CD4-positive, alpha-beta T cell (primary cell): ENCODE measurements around the gene BACH1. TPM values are rescaled to one million over a fixed set of nuclear protein-coding genes. Genes with fewer than 3 reads are reported as not detected.
"Not testable (repeated sequence)": the region's sequence is repeated elsewhere in the genome, so short reads cannot be mapped to it uniquely, and the experiment has no call there.

ENCODE experiments used
- ATAC-seq: fragments of 200-7000 bp; cut with Tn5 transposase; one replicate; pipeline ENCODE4 v1.10.0; 2022; ENCODE audit warnings: mild to moderate bottlenecking; ENCODE audit not compliant: poor library complexity
- CTCF ChIA-PET: fragments of 350-600 bp; sonication (Branson Sonifier 250); formaldehyde crosslinking; loops from one replicate; lab custom pipeline; 2021; ENCODE audit warnings: antibody characterized with exemption, inconsistent platforms; lab: Charles Lee
- POLR2A ChIA-PET: fragments of 350-600 bp; sonication (Branson Sonifier 250); formaldehyde crosslinking; loops from one replicate; lab custom pipeline; 2021; ENCODE audit warnings: antibody characterized with exemption, inconsistent platforms; lab: Charles Lee
- DNase-seq, 14 experiments: peaks; one replicate each; pipeline ENCODE4 v3.0.0-alpha.2; 2013 to 2020; ENCODE audit warnings: mixed read lengths in 2 of 14
- H3K27ac ChIP-seq, 2 donors: one replicate each; pipeline versions ENCODE4 v1.5.1 to v1.7.0; 2013; ENCODE audit warnings: low read length in 2 of 2, low read depth in 1 of 2, mild to moderate bottlenecking in 1 of 2
- H3K27me3 ChIP-seq, 2 experiments: 1 replicate in 1 of 2; 2 replicates in 1 of 2; pipeline versions ENCODE4 v1.6.1 to v1.7.0; 2013; ENCODE audit warnings: low read length in 2 of 2, control low read depth in 1 of 2, mild to moderate bottlenecking in 1 of 2, moderate library complexity in 1 of 2; ENCODE audit not compliant: insufficient read depth in 2 of 2, control insufficient read depth in 1 of 2
- H3K36me3 ChIP-seq: one replicate; pipeline ENCODE4 v1.6.1; 2013; ENCODE audit warnings: low read length, control low read depth; ENCODE audit not compliant: insufficient read depth
- H3K4me1 ChIP-seq: one replicate; pipeline ENCODE4 v1.6.1; 2013; ENCODE audit warnings: low read length, control low read depth; ENCODE audit not compliant: insufficient read depth
- H3K4me3 ChIP-seq: one replicate; pipeline ENCODE4 v1.5.1; 2013; ENCODE audit warnings: mild to moderate bottlenecking, low read length, moderate library complexity
- H3K9me3 ChIP-seq, 2 experiments: 1 replicate in 1 of 2; 2 replicates in 1 of 2; pipeline versions ENCODE4 v1.6.1 to v1.7.0; 2013; ENCODE audit warnings: low read length in 2 of 2, mild to moderate bottlenecking in 2 of 2, control low read depth in 1 of 2, moderate library complexity in 1 of 2; ENCODE audit not compliant: control insufficient read depth in 1 of 2, insufficient read depth in 1 of 2
- H3K27ac Mint-ChIP-seq: one replicate; pipeline ENCODE4 v1.8.0; 2020; ENCODE audit warnings: mixed read lengths
- H3K27me3 Mint-ChIP-seq: one replicate; pipeline ENCODE4 v1.8.0; 2021; ENCODE audit warnings: mixed read lengths
- H3K36me3 Mint-ChIP-seq: one replicate; pipeline ENCODE4 v1.8.0; 2021; ENCODE audit warnings: low read depth, mixed read lengths
- H3K4me1 Mint-ChIP-seq: one replicate; pipeline ENCODE4 v1.8.0; 2021; ENCODE audit warnings: low read depth, mixed read lengths
- H3K4me3 Mint-ChIP-seq: one replicate; pipeline ENCODE4 v1.8.0; 2020; ENCODE audit warnings: mild to moderate bottlenecking, mixed read lengths
- H3K9me3 Mint-ChIP-seq: one replicate; pipeline ENCODE4 v1.8.0; 2020; ENCODE audit warnings: mixed read lengths
- CTCF ChIP-seq: fragments of 200-600 bp; IDR thresholded peaks from one replicate; pipeline ENCODE4 v1.8.0; 2022; ENCODE audit warnings: antibody characterized with exemption, mild to moderate bottlenecking
- intact Hi-C, 2 experiments: fragments of 100-400 bp; cut with DNase I in 1 of 2; cut with micrococcal nuclease in 1 of 2; formaldehyde crosslinking; loops; one replicate each; pipeline versions ENCODE4 v1.15.1 to v1.9.0; 2023 to 2025; cut with DNase I, micrococcal nuclease
- total RNA-seq, 174 experiments: library from RNA in 2 of 174; stranded (reverse) in 2 of 174; gene quantifications; one replicate each; pipeline ENCODE4 v1.2.3 and lab custom pipeline; 2021 to 2026

The BACH1 gene
- total RNA-seq, 2 experiments from 2014 or later = 64.4 to 65.9 TPM

- peaks cover 5% of the 10 kb centered on the region for H3K36me3 ChIP-seq
- no peaks in the 10 kb centered on the region for H3K27me3 ChIP-seq
- H3K27ac Mint-ChIP-seq = no peak overlapping the region
- no peak for DNase-seq
- no peak for ATAC-seq
- H3K4me3 Mint-ChIP-seq = no peak overlapping the region
- intact Hi-C loops = no loop called here
- peaks cover 0 to 5% of the 10 kb centered on the region in 2 experiments for H3K9me3 ChIP-seq
- POLR2A ChIA-PET = no interaction called here
- no peak overlapping the region for H3K4me3 ChIP-seq
- peaks cover 10% of the 10 kb centered on the region for H3K9me3 Mint-ChIP-seq
- no peaks in the 10 kb centered on the region for H3K27me3 Mint-ChIP-seq
- TF ChIP-seq CTCF = no peak
- peaks cover 21% of the 10 kb centered on the region for H3K4me1 Mint-ChIP-seq
- no peak overlapping the region for H3K27ac ChIP-seq
- CTCF ChIA-PET = no interaction called here
- H3K36me3 Mint-ChIP-seq = peaks cover 31% of the 10 kb centered on the region
- H3K4me1 ChIP-seq = peaks cover 9% of the 10 kb centered on the region
These were observed 51.6 kb downstream of the BACH1 start for GRCh38 chr21:29350246-29350779.

- H3K36me3 ChIP-seq = peaks cover 5% of the 10 kb centered on the region
- peaks cover 31% of the 10 kb centered on the region for H3K36me3 Mint-ChIP-seq
- CTCF ChIA-PET = interaction anchor here (0.7 kb wide), 1 partner anchor 22 kb away, joined by 3 read pairs; no protein-coding TSS in a partner anchor
These were observed 53.0 kb downstream of the BACH1 start for GRCh38 chr21:29351691-29352090.

GRCh38 chr21:29355043-29355710 is 56.5 kb downstream of the BACH1 start:
- DNase-seq, H3K4me3 Mint-ChIP-seq, H3K4me3 ChIP-seq, ATAC-seq, intact Hi-C loops, H3K27ac ChIP-seq, CTCF ChIA-PET, H3K27ac Mint-ChIP-seq, H3K4me1 Mint-ChIP-seq, H3K9me3 Mint-ChIP-seq, H3K9me3 ChIP-seq, H3K27me3 ChIP-seq, H3K36me3 ChIP-seq, POLR2A ChIA-PET, H3K4me1 ChIP-seq, H3K27me3 Mint-ChIP-seq: not testable (repeated sequence)
- peaks cover 31% of the 10 kb centered on the region for H3K36me3 Mint-ChIP-seq

More at GRCh38 chr21:29351691-29352090, 53.0 kb downstream of the BACH1 start:
- no peak for DNase-seq
- no peak for TF ChIP-seq CTCF
- Mint-ChIP-seq H3K4me3 (no peak overlapping the region), H3K27me3 (no peaks in the 10 kb centered on the region), H3K4me1 (peaks cover 18% of the 10 kb centered on the region), H3K9me3 (peaks cover 10% of the 10 kb centered on the region), H3K27ac (no peak overlapping the region)
- Histone ChIP-seq H3K27me3 (no peaks in the 10 kb centered on the region), H3K4me1 (peaks cover 9% of the 10 kb centered on the region), H3K4me3 (no peak overlapping the region), H3K9me3 (peaks cover 0 to 8% of the 10 kb centered on the region in 2 experiments), H3K27ac (no peak overlapping the region)
- POLR2A ChIA-PET = no interaction called here
- no peak for ATAC-seq
- intact Hi-C loops = no loop called here

- H3K4me1 Mint-ChIP-seq, H3K27me3 ChIP-seq, H3K27me3 Mint-ChIP-seq, H3K4me3 Mint-ChIP-seq, DNase-seq, H3K9me3 Mint-ChIP-seq, H3K4me3 ChIP-seq, H3K36me3 ChIP-seq, H3K9me3 ChIP-seq, intact Hi-C loops, CTCF ChIA-PET, ATAC-seq, POLR2A ChIA-PET, H3K4me1 ChIP-seq, H3K27ac ChIP-seq, H3K27ac Mint-ChIP-seq: not testable (repeated sequence)
- peaks cover 31% of the 10 kb centered on the region for H3K36me3 Mint-ChIP-seq
These were observed 57.6 kb downstream of the BACH1 start for GRCh38 chr21:29356291-29356690.

- H3K36me3 ChIP-seq, POLR2A ChIA-PET, ATAC-seq, intact Hi-C loops, H3K4me1 ChIP-seq, H3K4me3 ChIP-seq, H3K4me3 Mint-ChIP-seq, H3K9me3 Mint-ChIP-seq, CTCF ChIA-PET, H3K27ac ChIP-seq, H3K27me3 ChIP-seq, H3K9me3 ChIP-seq, H3K27me3 Mint-ChIP-seq, H3K27ac Mint-ChIP-seq, DNase-seq: not testable (repeated sequence)
- Mint-ChIP-seq H3K4me1 (peaks cover 13% of the 10 kb centered on the region), H3K36me3 (peaks cover 26% of the 10 kb centered on the region)
These were observed 58.1 kb downstream of the BACH1 start for GRCh38 chr21:29356810-29357209.
